Measurements from ENCODE around the gene KCNV2.

KCNV2 gene

DNA sequence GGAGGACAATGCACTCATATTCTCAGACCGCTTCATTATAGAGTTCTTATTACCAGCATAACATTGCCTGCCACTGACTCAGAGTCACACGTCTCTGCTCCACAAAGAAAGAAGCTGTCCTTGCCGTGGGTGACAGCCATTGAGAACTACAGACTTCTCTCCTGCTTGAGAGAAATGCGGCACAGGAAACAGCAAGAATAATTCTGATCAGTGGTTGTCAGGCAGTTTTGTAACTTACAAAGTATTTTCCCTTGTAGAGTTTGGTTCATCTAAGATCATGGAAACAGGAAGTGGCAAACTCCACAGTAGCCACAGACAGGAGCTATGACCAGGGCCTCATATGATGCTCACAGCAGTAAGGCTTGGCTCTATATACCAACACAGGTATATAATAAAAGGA lies 47.0 kb downstream of the KCNV2 start:
- H3K9ac ChIP-seq (ENCODE audit: low read length) = no peak overlapping the region
- H3K36me3 ChIP-seq (ENCODE audit: insufficient read depth, low read length) = peaks cover 25% of the 10 kb centered on the region

DNA sequence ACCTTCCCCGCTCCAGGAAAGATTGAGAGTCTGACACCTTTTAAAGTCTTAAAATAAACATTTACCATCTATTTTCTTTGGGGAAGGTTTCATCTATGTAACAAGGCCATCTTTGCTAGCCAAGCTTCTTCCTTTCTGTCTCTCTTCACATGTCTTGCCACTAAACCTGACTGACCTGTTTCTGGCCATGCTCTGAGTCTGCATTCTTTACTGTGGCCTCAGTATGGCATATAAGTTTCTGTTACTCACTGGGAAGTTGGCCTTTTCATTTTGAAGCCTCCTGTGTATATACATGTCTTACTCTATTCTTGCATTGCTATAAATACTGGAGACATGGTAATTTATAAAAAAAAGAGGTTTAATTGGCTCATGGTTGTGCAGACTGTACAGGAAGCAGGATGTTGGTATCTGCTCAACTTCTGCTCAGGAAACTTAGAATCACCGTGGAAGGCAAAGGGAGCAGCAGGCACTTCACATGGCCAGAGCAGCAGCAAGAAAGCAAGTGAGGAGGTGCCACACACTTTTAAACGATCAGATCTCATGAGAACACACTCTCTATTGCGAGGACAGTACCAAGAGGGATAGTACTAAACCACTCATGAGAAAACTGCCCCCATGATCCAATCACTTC lies 48.1 kb downstream of the KCNV2 start:
- H3F3A ChIP-seq (ENCODE audit: insufficient read depth, low read length) = no peaks in the 10 kb centered on the region
- H3K79me2 ChIP-seq (ENCODE audit: insufficient read depth, low read length) = no peaks in the 10 kb centered on the region
- H3K9me3 ChIP-seq (ENCODE audit: low read length) = no peaks in the 10 kb centered on the region
- H3K36me3 ChIP-seq (ENCODE audit: insufficient read depth, low read length) = peaks cover 29% of the 10 kb centered on the region
- TF ChIP-seq EZH2 (IDR thresholded peaks at IDR 0.05; ENCODE audit: borderline replicate concordance, low read length) = no peak
- TF ChIP-seq, protein P1, sequence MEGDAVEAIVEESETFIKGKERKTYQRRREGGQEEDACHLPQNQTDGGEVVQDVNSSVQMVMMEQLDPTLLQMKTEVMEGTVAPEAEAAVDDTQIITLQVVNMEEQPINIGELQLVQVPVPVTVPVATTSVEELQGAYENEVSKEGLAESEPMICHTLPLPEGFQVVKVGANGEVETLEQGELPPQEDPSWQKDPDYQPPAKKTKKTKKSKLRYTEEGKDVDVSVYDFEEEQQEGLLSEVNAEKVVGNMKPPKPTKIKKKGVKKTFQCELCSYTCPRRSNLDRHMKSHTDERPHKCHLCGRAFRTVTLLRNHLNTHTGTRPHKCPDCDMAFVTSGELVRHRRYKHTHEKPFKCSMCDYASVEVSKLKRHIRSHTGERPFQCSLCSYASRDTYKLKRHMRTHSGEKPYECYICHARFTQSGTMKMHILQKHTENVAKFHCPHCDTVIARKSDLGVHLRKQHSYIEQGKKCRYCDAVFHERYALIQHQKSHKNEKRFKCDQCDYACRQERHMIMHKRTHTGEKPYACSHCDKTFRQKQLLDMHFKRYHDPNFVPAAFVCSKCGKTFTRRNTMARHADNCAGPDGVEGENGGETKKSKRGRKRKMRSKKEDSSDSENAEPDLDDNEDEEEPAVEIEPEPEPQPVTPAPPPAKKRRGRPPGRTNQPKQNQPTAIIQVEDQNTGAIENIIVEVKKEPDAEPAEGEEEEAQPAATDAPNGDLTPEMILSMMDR (IDR thresholded peaks at IDR 0.05; ENCODE audit: low read length) = no peak
- H2AFZ ChIP-seq (ENCODE audit: low read length) = no peak overlapping the region
- H4K20me1 ChIP-seq (ENCODE audit: insufficient read depth, low read length) = no peaks in the 10 kb centered on the region
- no peak overlapping the region for H3K9ac ChIP-seq (ENCODE audit: low read length)
- H3K4me3 ChIP-seq (ENCODE audit: low read depth, low read length, poor library complexity, severe bottlenecking) = no peak overlapping the region
- no peak overlapping the region for H3K4me2 ChIP-seq (ENCODE audit: low read length)
- no peak overlapping the region for H3K27ac ChIP-seq (ENCODE audit: low read depth, low read length, poor library complexity, severe bottlenecking)
- H3K27me3 ChIP-seq (ENCODE audit: insufficient read depth, low read length) = no peaks in the 10 kb centered on the region
- no peaks in the 10 kb centered on the region for H3K4me1 ChIP-seq (ENCODE audit: insufficient read depth, low read length, severe bottlenecking)
- H3K9me2 ChIP-seq (ENCODE audit: low read depth, low read length) = no peaks in the 10 kb centered on the region; the same call in 1 of the 2 replicates

More for the DNA sequence above, 47.0 kb downstream of the KCNV2 start:
- H4K20me1 ChIP-seq (ENCODE audit: insufficient read depth, low read length) = no peaks in the 10 kb centered on the region
- no peak overlapping the region for H3K4me3 ChIP-seq (ENCODE audit: low read depth, low read length, poor library complexity, severe bottlenecking)
- H3K79me2 ChIP-seq (ENCODE audit: insufficient read depth, low read length) = no peaks in the 10 kb centered on the region
- H3K27ac ChIP-seq (ENCODE audit: low read depth, low read length, poor library complexity, severe bottlenecking) = no peak overlapping the region
- no peaks in the 10 kb centered on the region for H3K4me1 ChIP-seq (ENCODE audit: insufficient read depth, low read length, severe bottlenecking)
- no peaks in the 10 kb centered on the region for H3K27me3 ChIP-seq (ENCODE audit: insufficient read depth, low read length)
- H3F3A ChIP-seq (ENCODE audit: insufficient read depth, low read length) = no peaks in the 10 kb centered on the region
- no peak for TF ChIP-seq EZH2 (IDR thresholded peaks at IDR 0.05; ENCODE audit: borderline replicate concordance, low read length)
- TF ChIP-seq, protein P1 (IDR thresholded peaks at IDR 0.05; ENCODE audit: low read length) = no peak
- no peak overlapping the region for H2AFZ ChIP-seq (ENCODE audit: low read length)
- H3K4me2 ChIP-seq (ENCODE audit: low read length) = no peak overlapping the region
- no peaks in the 10 kb centered on the region; the same call in 1 of the 2 replicates for H3K9me2 ChIP-seq (ENCODE audit: low read depth, low read length)
- H3K9me3 ChIP-seq (ENCODE audit: low read length) = no peaks in the 10 kb centered on the region

DNA sequence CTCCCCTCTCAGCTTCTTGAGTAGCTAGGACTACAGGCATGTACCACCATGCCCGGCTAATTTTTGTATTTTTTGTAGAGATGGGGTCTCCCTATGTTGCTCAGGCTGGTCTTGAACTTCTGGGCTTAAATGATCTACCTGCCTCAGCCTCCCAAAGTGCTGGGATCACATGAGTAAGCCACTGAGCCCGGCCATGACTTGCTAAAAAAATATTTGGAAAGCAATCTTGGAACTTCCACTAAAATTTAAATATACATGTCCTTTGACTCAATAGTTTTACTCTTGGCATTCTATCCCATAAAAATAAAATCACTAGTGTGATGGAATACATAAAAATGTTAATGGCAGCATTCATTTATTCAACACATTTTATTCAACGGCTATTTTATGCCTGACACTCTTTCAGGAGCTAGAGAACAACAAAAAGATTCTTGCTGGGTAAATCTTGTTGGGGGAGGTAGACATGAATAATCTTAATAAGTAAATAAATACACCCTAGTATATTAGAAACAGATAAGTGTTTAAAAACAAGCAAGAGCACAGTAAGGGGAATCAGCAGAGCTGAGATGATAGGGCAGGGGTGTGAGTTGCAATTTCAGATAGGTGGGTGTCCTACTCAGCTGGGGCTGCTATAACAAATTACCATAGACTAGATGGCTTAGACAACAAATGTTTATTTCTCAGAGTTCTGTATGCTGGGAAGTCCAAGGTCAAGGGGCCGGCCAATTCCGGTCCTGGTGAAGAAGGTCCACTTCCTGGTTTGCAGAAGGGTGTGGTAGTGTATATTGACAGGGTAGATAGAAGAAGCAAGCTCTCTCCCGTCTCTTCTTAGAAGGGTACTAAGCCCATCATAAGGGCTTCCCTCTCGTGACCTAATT lies 50.7 kb downstream of the KCNV2 start:
- Histone ChIP-seq H3K4me3 (ENCODE audit: low read depth, low read length, poor library complexity, severe bottlenecking) (no peak overlapping the region), H3K4me1 (ENCODE audit: insufficient read depth, low read length, severe bottlenecking) (no peaks in the 10 kb centered on the region), H3K27me3 (ENCODE audit: insufficient read depth, low read length) (no peaks in the 10 kb centered on the region), H3K36me3 (ENCODE audit: insufficient read depth, low read length) (peaks cover 42% of the 10 kb centered on the region), H3F3A (ENCODE audit: insufficient read depth, low read length) (no peaks in the 10 kb centered on the region), H3K9me3 (ENCODE audit: low read length) (no peaks in the 10 kb centered on the region), H2AFZ (ENCODE audit: low read length) (no peak overlapping the region), H3K9ac (ENCODE audit: low read length) (no peak overlapping the region), H3K27ac (ENCODE audit: low read depth, low read length, poor library complexity, severe bottlenecking) (no peak overlapping the region), H4K20me1 (ENCODE audit: insufficient read depth, low read length) (no peaks in the 10 kb centered on the region), H3K79me2 (ENCODE audit: insufficient read depth, low read length) (no peaks in the 10 kb centered on the region), H3K9me2 (ENCODE audit: low read depth, low read length) (no peaks in the 10 kb centered on the region; the same call in 1 of the 2 replicates), H3K4me2 (ENCODE audit: low read length) (no peak overlapping the region)
- TF ChIP-seq, protein P1 (IDR thresholded peaks at IDR 0.05; ENCODE audit: low read length) = no peak
- TF ChIP-seq EZH2 (IDR thresholded peaks at IDR 0.05; ENCODE audit: borderline replicate concordance, low read length) = no peak

All from OCI-LY1 (cell line).